Skeletal muscle tissue (tissue), 4 donors: ENCODE data around the gene ARF3. TPM values are rescaled to one million over a fixed set of nuclear protein-coding genes. Genes with fewer than 3 reads are reported as not detected.
"Not testable (repeated sequence)": the region's sequence is repeated elsewhere in the genome, so short reads cannot be mapped to it uniquely, and the experiment has no call there.

Source experiments
- H3K27ac ChIP-seq: one replicate; pipeline ENCODE4 v1.7.0; 2013; ENCODE audit warnings: mild to moderate bottlenecking, low read depth, low read length, inconsistent platforms
- H3K27me3 ChIP-seq, 3 donors: one replicate each; pipeline ENCODE4 v1.7.0; 2013; ENCODE audit warnings: low read length in 3 of 3; ENCODE audit not compliant: control insufficient read depth in 3 of 3, insufficient read depth in 3 of 3
- H3K36me3 ChIP-seq, 3 donors: one replicate each; pipeline ENCODE4 v1.7.0; 2013; ENCODE audit warnings: low read length in 3 of 3; ENCODE audit not compliant: control insufficient read depth in 3 of 3, insufficient read depth in 3 of 3
- H3K4me1 ChIP-seq, 3 donors: one replicate each; pipeline ENCODE4 v1.7.0; 2013; ENCODE audit warnings: low read length in 3 of 3, mild to moderate bottlenecking in 3 of 3; ENCODE audit not compliant: control insufficient read depth in 3 of 3, insufficient read depth in 3 of 3
- H3K4me3 ChIP-seq, 3 donors: one replicate each; pipeline ENCODE4 v1.7.0; 2013; ENCODE audit warnings: low read length in 3 of 3
- H3K9ac ChIP-seq, 3 donors: one replicate each; pipeline ENCODE4 v1.7.0; 2013; ENCODE audit warnings: low read length in 3 of 3, mild to moderate bottlenecking in 3 of 3, moderate library complexity in 2 of 3, low read depth in 1 of 3
- H3K9me3 ChIP-seq, 3 donors: one replicate each; pipeline ENCODE4 v1.7.0; 2013; ENCODE audit warnings: low read length in 3 of 3; ENCODE audit not compliant: control insufficient read depth in 3 of 3
- total RNA-seq: library from RNA; depleted of rRNA; stranded (reverse); fragments of >200 nt; gene quantifications from one replicate; pipeline ENCODE4 v1.2.3, GENCODE V29; 2014
- donor health status: Osteomylitis.

ARF3 gene
- total RNA-seq, 1 donor from 2014 or later: 19.8 TPM

DNA sequence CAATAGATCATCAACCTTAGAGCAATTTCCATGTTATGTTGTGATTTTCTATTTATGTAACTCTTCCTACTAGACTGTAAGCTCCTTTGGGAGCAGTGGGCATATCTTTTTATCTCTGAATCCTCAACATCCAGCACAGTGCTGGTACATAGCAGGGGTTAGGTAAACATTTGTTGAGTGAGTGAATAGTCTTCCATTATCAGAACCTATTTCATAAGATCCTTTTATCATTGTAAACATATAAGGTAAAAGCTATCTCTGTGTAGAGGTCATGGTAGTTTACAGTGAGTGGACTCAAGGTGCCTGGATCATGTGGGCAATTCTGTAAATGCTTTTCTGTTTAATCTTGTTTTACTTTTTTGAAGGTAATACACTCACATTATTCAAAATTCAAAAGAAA is 47.1 kb downstream of the ARF3 start:
- Histone ChIP-seq H3K4me1 (no peaks in the 10 kb centered on the region), H3K4me3 (no peak overlapping the region), H3K27ac (no peak overlapping the region), H3K27me3 (peaks cover 0 to 3% (median 0%) of the 10 kb centered on the region in 3 donors), H3K9me3 (no peaks in the 10 kb centered on the region), H3K9ac (no peak overlapping the region), H3K36me3 (no peaks in the 10 kb centered on the region)

- not testable (repeated sequence) for H3K36me3 ChIP-seq, H3K27me3 ChIP-seq, H3K9ac ChIP-seq, H3K9me3 ChIP-seq, H3K4me1 ChIP-seq, H3K27ac ChIP-seq, H3K4me3 ChIP-seq
Measured at GRCh38 chr12:48909698-48910097, 47.6 kb downstream of the ARF3 start.

DNA sequence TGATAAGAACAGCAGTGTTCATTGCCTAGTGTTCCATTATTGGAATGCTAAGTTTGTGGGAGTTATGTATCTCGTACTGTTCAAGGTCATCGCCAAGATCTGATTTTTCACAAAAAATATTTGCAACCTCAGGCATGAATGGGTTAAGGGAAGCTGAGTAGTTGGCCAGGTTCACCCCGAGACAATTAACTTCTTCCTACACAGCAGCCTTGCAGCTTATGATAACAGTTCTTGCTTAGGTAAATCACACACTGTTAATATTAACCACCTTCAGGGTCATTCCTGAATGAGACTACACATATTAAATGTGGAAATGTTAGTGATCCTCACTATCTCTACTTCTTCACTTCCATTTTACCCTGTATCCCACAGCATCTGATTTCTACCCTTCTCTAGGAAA is 50.0 kb downstream of the ARF3 start:
- Histone ChIP-seq H3K9ac (no peak overlapping the region), H3K27me3 (peaks cover 0 to 9% (median 3%) of the 10 kb centered on the region in 3 donors), H3K4me3 (no peak overlapping the region), H3K9me3 (no peaks in the 10 kb centered on the region), H3K4me1 (peaks cover 5 to 8% (median 6%) of the 10 kb centered on the region in 3 donors), H3K27ac (no peak overlapping the region), H3K36me3 (no peaks in the 10 kb centered on the region)

DNA sequence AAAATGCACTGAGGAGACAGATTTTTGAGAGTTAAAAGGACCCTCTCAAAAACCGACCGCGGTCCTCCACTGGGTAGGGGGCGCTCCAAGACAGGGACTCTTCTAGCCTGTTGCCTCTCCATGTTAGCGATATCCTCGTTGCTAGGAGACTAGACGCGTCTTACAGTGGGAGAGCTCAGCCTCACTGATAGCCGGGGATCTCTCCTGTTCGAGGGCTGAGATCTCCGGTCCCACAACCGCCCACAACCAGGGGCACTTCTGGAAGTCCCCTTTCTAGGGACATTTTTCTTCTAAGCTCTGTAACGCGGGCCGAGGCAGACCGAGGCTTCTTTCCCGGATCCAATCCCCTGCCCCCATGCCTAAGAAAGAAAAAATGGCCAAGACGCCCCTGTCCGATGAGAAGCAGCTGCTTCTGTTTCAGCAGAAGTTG is 53.3 kb downstream of the ARF3 start:
- peaks cover 5 to 8% (median 6%) of the 10 kb centered on the region in 3 donors for H3K4me1 ChIP-seq
- peaks cover 0 to 9% (median 3%) of the 10 kb centered on the region in 3 donors for H3K27me3 ChIP-seq
- H3K27ac ChIP-seq: no peak overlapping the region
- H3K9me3 ChIP-seq: no peaks in the 10 kb centered on the region
- peak overlapping the region; percentile 25 to 57 (median 52) for H3K4me3 ChIP-seq
- H3K36me3 ChIP-seq: no peaks in the 10 kb centered on the region
- H3K9ac ChIP-seq: peak overlapping the region in 1 of 3 donors; percentile 59

DNA sequence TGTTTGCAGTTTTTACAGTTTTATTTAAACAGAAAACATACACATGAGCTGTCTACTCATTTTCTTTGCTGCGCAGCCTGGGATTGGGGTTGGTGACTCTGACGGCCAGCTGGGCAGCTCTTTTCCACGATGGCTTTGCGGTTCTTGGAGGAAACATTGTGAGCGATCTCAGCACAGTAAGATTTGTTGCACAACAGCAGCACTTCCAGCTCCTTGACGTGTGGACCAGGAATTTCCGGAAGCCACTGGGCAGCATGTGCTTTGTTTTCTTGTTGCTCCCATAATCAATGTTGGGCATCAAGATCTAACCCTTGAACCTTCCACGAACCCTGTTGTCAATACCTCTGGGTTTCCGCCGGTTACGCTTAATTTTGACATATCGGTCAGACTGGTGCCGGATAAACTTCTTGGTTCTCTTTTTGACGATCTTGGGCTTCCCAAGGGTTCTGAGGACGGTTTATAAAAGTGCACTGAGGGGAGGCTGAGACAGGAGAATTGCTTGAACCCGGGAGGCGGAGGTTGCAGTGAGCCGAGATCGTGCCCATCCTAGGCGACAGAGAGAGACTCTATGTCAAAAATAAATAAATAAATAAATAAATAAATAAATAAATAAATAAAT is 53.8 kb downstream of the ARF3 start:
- Histone ChIP-seq H3K9me3 (no peaks in the 10 kb centered on the region), H3K9ac (no peak overlapping the region), H3K27me3 (peaks cover 0 to 9% (median 3%) of the 10 kb centered on the region in 3 donors), H3K4me3 (no peak overlapping the region), H3K27ac (no peak overlapping the region), H3K36me3 (no peaks in the 10 kb centered on the region), H3K4me1 (peaks cover 5 to 8% (median 6%) of the 10 kb centered on the region in 3 donors)

DNA sequence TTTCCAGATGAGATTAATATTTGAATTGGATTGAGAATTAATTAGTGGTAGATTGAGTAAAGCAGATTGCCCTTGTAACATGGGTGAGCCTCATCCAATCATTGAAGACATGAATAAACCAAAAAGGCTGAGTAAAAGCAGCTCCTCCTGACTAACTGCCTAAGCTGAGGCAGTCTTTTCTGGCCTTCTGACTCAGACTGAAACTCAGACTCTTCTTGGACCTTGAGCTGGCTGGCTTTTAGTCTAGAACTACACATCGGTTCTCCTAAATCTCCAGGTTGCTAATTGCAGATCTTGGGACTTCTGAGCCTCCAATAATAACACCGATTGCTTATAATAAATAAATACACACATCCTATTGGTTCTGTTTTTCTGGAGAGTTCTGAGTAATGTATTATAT is 56.0 kb downstream of the ARF3 start:
- Histone ChIP-seq H3K27me3 (peaks cover 0 to 9% (median 3%) of the 10 kb centered on the region in 3 donors), H3K36me3 (no peaks in the 10 kb centered on the region), H3K9ac (no peak overlapping the region), H3K27ac (no peak overlapping the region), H3K4me3 (no peak overlapping the region), H3K4me1 (peaks cover 5 to 8% (median 6%) of the 10 kb centered on the region in 3 donors), H3K9me3 (no peaks in the 10 kb centered on the region)

- H3K4me1 ChIP-seq: peaks cover 5 to 8% (median 6%) of the 10 kb centered on the region in 3 donors
- H3K9ac ChIP-seq: no peak overlapping the region
- no peak overlapping the region for H3K4me3 ChIP-seq
- H3K9me3 ChIP-seq: no peaks in the 10 kb centered on the region
- peaks cover 0 to 8% (median 0%) of the 10 kb centered on the region in 3 donors for H3K27me3 ChIP-seq
- H3K27ac ChIP-seq: no peak overlapping the region
- no peaks in the 10 kb centered on the region for H3K36me3 ChIP-seq
Measured at GRCh38 chr12:48899651-48900050, 57.6 kb downstream of the ARF3 start.

DNA sequence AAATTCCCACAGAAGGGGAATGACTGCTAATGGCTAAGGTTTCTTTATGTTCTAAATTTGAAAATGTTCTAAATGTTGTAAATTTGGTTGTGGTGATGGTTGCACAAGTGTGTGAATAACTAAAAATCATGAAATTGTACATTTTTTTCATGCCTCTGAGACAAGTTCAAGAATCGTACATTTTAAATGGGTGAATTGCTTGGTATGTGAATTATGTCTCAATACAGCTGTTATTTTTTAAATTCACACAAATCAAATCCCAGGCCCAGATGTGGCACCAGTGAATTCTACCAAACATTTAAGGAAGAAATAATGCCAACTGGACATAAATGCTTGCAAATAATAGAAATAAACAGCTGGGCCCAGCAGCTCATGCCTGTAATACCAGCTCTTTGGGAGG is 63.0 kb downstream of the ARF3 start:
- no peak overlapping the region for H3K4me3 ChIP-seq
- H3K27me3 ChIP-seq: peaks cover 0 to 10% (median 6%) of the 10 kb centered on the region in 3 donors
- no peaks in the 10 kb centered on the region for H3K9me3 ChIP-seq
- H3K4me1 ChIP-seq: peaks cover 0 to 5% (median 3%) of the 10 kb centered on the region in 3 donors
- H3K27ac ChIP-seq: no peak overlapping the region
- H3K36me3 ChIP-seq: no peaks in the 10 kb centered on the region
- H3K9ac ChIP-seq: no peak overlapping the region

DNA sequence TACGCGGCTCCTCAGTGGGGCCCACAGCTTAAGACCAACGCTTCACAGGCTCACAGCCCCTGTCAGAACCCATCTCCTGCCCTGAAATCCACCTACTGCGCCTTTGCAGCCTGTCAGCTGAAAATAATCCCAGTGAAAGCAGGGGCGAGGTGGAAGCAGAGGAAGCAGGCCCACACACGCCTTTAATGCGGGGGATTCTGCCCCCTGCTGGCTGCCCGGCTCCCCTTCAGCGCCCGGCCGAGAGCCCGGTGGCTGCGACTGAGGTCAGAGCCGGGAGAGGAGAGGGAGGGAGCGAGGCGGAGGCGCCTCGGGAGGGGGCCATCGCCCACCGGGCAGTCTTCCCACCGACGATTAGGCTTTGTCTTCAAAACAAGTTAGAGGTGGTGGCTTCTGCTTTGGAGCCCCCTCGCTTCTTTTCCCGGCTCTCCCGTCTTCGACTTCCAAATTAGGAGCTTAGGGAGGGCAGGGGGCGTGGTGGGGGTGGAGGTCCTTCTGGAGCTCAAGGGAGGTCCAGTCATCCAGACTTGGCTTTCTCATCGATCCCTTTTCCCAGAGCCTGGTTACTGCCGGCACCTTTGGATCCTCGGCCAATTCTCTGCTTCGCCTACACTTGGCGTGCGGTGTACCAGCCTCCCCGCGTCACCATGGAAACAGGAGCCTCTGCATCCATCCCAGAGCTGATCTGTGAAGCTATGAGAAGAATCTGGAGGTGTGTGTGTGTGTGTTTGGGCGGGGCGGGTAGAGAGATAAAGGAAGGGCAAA is 66.4 kb downstream of the ARF3 start:
- H3K36me3 ChIP-seq: no peaks in the 10 kb centered on the region
- peaks cover 0 to 5% (median 3%) of the 10 kb centered on the region in 3 donors for H3K4me1 ChIP-seq
- peak overlapping the region; percentile 38 to 74 (median 47) for H3K9ac ChIP-seq
- H3K27me3 ChIP-seq: peaks cover 0 to 10% (median 6%) of the 10 kb centered on the region in 3 donors
- H3K9me3 ChIP-seq: no peaks in the 10 kb centered on the region
- peak overlapping the region in 2 of 3 donors; percentile 31 to 35 for H3K4me3 ChIP-seq
- H3K27ac ChIP-seq: no peak overlapping the region

DNA sequence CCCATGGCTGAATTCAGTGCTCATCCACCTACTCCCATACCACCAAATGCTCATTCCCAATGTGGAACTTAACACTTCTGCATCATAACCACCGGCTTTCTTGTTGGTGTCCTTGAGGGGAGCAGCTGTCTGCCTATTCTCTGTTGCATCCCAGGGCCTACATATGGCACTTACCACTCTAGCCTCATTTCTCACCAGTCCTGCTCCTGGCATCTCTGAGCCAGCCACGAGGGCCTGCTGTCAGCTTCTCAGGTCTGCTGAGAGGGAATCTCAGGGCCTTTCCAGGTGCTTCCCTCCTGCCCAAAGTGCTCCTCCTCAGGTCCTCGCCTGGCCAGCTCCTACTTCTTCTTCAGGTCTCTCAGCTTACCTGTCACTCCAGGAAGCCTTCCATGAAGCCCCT is 67.6 kb downstream of the ARF3 start:
- no peak overlapping the region for H3K27ac ChIP-seq
- no peak overlapping the region for H3K4me3 ChIP-seq
- peaks cover 0 to 5% (median 3%) of the 10 kb centered on the region in 3 donors for H3K4me1 ChIP-seq
- no peaks in the 10 kb centered on the region for H3K9me3 ChIP-seq
- no peaks in the 10 kb centered on the region for H3K36me3 ChIP-seq
- H3K27me3 ChIP-seq: peaks cover 0 to 10% (median 6%) of the 10 kb centered on the region in 3 donors
- no peak overlapping the region for H3K9ac ChIP-seq
